NCI-H510A (cell line): ENCODE data around the gene COPS8.

ENCODE experiments used
- DNase-seq: peaks from one replicate; lab custom pipeline; 2025; lab: John Stamatoyannopoulos, UW

Gene COPS8

DNA sequence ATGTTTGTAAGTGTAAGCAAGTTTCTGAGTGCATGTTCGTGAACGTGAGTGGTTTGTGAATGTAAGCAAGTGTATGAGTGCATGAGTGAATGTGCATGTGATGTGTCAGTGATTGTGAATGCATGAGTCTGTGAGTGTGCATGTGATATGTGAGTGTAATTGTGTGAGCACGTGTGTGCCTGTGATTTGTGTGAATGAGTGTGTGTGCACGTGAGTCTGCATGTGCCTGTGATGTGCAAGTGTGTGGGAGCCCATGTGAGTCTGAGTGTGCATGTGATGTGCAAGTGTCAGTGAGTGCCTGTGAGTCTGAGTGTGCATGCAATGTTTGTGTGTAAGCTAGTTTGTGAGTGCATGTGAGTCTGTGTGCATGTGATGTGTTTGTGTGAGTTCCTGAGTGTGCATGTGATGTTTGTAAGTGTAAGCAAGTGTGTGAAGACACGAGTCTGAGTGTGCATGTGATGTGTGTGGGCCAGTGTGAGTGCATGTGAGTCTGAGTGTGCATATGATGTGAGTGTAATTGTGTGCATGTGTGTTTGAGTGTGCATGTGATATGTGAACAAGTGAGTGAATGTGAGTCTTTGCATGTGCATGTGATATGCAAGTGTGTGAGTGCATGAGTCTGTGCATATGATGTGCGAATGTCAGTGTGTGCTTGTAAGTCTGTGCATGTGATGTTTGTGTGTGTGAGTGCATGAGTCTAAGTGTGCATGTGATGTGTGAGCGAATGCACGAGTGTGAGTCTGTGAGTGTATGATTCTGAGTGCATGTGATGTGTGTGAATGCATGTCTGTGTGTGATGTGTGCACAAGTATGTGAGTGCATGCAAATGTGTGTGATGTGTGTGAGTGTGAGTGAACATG lies 45.1 kb downstream of the COPS8 start:
- DNase-seq, result no peak

DNA sequence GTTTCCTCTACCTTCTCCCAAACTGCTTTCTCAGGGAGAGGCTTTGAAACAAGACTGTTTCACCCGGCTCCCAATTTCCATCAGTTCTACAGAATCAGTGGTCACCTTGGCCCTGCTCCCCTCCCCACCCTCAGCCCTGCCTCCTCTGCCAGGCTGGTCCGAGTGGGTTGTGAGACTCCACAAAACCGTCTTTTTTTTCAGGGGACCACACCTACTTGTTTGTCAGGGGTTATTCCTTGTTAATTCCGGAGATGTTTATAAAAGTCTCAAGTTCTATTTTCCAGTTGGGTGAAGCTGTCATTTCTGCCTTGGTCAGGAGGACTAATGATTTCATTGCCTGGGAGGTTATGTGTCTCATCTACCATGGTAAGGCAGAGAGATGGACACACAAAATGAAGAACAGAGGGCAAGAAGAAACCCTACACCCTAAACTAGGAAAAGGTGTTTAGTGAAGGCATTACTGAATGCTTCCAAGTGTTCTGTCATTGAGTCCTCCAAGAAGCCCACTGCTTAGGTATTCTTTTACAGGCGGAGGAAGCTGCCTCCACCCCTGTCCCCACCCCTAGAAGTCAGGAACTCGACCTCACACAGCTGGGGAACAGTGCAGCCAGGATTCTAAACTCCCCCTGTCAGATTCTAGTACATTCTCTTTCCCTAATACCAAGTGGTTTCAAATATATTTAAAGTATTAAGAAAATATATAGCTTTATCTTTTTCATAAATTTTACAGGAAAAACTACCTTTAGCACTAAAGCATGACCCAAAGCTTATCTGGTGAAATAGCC lies 46.3 kb downstream of the COPS8 start:
- DNase-seq, result no peak

- DNase-seq, result no peak
Observed at GRCh38 chr2:237132799-237133198, 47.1 kb downstream of the COPS8 start.

- no peak for DNase-seq
Observed at GRCh38 chr2:237134321-237135230, 48.9 kb downstream of the COPS8 start.

- DNase-seq, result no peak
Observed at GRCh38 chr2:237136824-237137223, 51.1 kb downstream of the COPS8 start.

- no peak for DNase-seq
Observed at GRCh38 chr2:237137626-237138323, 52.1 kb downstream of the COPS8 start.

DNA sequence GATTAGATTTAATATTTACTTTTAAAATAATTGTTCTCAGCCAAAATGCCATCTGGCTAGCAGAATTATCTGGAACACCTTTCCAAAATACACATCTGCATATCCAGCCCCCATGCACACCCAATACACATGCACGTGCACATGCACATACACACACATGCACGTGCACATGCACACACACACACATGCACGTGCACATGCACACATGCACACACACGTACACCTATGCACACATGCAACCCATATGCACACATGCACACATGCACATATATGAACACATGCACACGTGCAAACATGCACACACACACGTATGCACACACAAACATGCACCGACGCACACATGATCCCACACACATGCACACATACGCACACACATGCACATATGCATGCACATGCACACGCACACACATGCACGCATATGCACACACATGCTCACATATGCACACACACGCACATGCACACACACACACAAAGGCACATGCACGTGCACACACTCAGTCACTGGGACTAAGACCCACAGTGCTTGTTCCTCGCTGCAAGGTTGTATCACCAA lies 53.5 kb downstream of the COPS8 start:
- DNase-seq, result no peak

DNA sequence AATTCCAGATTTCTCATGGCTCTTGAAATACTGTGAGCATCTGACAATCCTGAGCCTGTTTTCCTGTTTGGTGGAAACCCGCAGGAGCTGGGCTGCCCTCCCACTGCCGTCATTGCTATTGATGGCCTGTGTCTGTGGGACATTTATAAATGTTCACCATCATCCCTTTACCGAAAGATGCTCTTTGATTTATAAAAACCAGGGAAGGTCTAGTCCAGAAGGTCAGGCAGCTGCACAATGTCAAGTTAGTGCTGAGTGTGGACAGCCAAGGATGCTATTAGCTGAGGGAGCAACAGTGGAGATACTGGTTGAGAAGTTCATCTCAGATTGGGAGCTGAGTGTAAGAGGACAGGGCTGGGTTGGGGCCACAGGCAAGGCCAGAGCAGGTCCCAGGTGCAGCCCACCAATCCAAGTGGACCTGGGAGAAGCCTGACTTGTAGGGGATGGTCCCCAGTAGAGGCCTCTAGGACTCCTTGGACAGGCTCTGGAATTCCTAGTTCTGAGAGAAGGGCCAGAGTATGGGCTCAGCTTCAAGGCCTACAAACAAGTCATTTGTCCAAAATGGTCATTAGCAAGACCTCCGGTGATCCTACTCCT lies 55.1 kb downstream of the COPS8 start:
- DNase-seq, result no peak

- no peak for DNase-seq
Observed at GRCh38 chr2:237141571-237142051, 55.9 kb downstream of the COPS8 start.

GRCh38 chr2:237143118-237143517 lies 57.4 kb downstream of the COPS8 start:
- DNase-seq, result no peak

- no peak for DNase-seq
Observed at GRCh38 chr2:237143676-237144440, 58.2 kb downstream of the COPS8 start.

GRCh38 chr2:237144516-237144915 lies 58.8 kb downstream of the COPS8 start:
- no peak for DNase-seq

DNA sequence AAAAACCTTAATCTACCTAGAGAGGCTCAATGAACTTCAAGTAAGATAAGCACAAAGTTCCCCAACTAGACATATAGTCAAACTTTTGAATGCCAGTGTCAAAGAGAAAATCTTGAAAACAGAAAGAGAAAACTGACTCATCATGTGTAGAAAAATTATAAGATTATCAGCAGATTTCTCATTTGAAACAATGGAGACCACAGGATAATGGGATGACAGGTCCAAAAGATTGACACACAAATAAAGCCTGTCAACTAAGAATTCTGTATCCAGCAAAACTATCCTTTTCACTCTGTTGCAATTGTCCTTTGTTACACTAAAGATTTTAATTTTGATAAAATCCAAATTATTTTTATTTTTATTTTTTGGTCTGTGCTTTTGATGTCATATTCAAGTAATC lies 61.6 kb downstream of the COPS8 start:
- DNase-seq, result no peak

DNA sequence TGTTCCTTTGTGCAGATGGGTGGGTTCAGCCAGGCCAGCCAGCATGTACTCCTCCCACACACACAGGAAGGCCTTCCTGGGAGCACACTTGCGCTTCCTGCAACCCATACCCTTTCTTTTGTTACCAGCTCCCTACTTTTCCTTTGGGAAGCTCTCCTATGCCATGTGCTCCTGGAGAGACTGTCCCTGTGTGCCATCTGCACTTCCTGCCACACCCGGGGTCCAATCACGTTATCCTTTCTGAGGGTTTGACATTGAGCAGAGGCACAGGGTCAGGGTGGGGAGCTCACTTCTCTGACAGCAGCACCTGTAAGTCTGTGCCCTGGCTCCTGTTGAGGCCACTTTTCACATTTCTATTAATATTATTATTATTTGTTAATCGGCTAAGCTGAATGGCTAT lies 62.9 kb downstream of the COPS8 start:
- no peak for DNase-seq

GRCh38 chr2:237149425-237149824 lies 63.7 kb downstream of the COPS8 start:
- DNase-seq, result no peak
